ENCODE measurements around the gene ACAT1. TPM values are rescaled to one million over a fixed set of nuclear protein-coding genes. Genes with fewer than 3 reads are reported as not detected.

Gene ACAT1
- polyA plus RNA-seq, 1 of the 3 experiments (the other 2 are of a cell fraction), result 78.8 TPM

DNA sequence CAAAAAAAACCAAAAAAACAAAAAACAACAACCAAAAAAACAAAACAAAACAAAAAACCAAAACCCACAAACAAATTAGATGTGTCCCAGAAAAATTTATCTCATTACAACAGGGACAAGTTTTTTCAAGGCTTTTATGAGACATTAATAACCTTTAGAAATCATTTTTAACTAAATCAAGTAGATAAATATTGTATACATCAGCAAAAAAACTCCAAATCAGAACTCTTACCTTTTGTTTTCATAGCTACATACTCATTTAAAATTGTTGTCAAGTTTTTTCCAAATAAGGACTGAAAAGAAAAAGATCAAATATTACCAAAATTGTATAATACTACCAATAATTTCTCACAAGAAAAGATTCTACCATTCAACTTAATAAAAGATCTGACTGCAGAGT lies 72.4 kb downstream of the ACAT1 start:
- H3K9me3 ChIP-seq, result no peaks in the 10 kb centered on the region
- H3K27ac ChIP-seq (ENCODE audit: low read depth in 2 of 2, low read length in 1 of 2), result no peak overlapping the region
- ChIA-PET CTCF (no interaction called here), POLR2A (no interaction called here)
- DNase-seq, result no peak
- no peak overlapping the region for H2AFZ ChIP-seq (ENCODE audit: low read depth)
- H3K4me1 ChIP-seq (ENCODE audit: control insufficient read depth in 1 of 2, insufficient read depth in 2 of 2, low read depth in 1 of 2, low read length in 1 of 2), result no peaks in the 10 kb centered on the region
- H3K4me3 ChIP-seq (ENCODE audit: low read depth in 2 of 2, low read length in 1 of 2), result no peak overlapping the region
- no peaks in the 10 kb centered on the region for H3K27me3 ChIP-seq (ENCODE audit: insufficient read depth)
- H3K9ac ChIP-seq, result no peak overlapping the region
- H3K9me2 ChIP-seq, result no peaks in the 10 kb centered on the region
- no peaks in the 10 kb centered on the region for H4K20me1 ChIP-seq (ENCODE audit: insufficient read depth)
- TF ChIP-seq MEF2A (IDR thresholded peaks at IDR 0.05; ENCODE audit: borderline replicate concordance, low read depth) (no peak), TEAD4 (IDR thresholded peaks at IDR 0.05; ENCODE audit: borderline replicate concordance, insufficient read depth) (no peak), MXI1 (IDR thresholded peaks at IDR 0.05; ENCODE audit: low read depth, low read length) (no peak), YY1 (IDR thresholded peaks at IDR 0.05; ENCODE audit: low read depth) (no peak), EZH2phosphoT487 (IDR thresholded peaks at IDR 0.05; ENCODE audit: borderline replicate concordance, low read depth) (no peak), CHD2 (IDR thresholded peaks at IDR 0.05; ENCODE audit: low read length, partially characterized antibody) (no peak), NFIC (IDR thresholded peaks at IDR 0.05; ENCODE audit: borderline replicate concordance) (no peak), USF2 (IDR thresholded peaks at IDR 0.05; ENCODE audit: borderline replicate concordance, low read depth, low read length) (no peak), REST (IDR thresholded peaks at IDR 0.05; ENCODE audit: low read depth, low read length) (no peak), GATA2 (CRISPR knock-in tag; IDR thresholded peaks at IDR 0.05) (no peak), FOSL2 (IDR thresholded peaks at IDR 0.05; ENCODE audit: borderline replicate concordance, low read depth) (no peak)
- H3K4me2 ChIP-seq, result no peak overlapping the region
- H3K79me2 ChIP-seq (ENCODE audit: insufficient read depth), result peaks cover 10% of the 10 kb centered on the region; the same call in 1 of the 2 replicates
- no peaks in the 10 kb centered on the region for H3F3A ChIP-seq (replicated peaks; ENCODE audit: insufficient read depth)
- H3K36me3 ChIP-seq (replicated peaks in 1 of 2; ENCODE audit: control insufficient read depth in 1 of 2, insufficient read depth in 2 of 2, low read length in 1 of 2), result peaks cover 45 to 52% of the 10 kb centered on the region in 2 experiments

- no peaks in the 10 kb centered on the region for H3K27me3 ChIP-seq (ENCODE audit: insufficient read depth)
- no peaks in the 10 kb centered on the region for H3K9me2 ChIP-seq
- no peaks in the 10 kb centered on the region for H4K20me1 ChIP-seq (ENCODE audit: insufficient read depth)
- TF ChIP-seq NFIC (IDR thresholded peaks at IDR 0.05; ENCODE audit: borderline replicate concordance) (no peak), NRF1 (IDR thresholded peaks at IDR 0.05; ENCODE audit: low read depth, low read length) (no peak), TCF12 (IDR thresholded peaks at IDR 0.05) (no peak), FOXJ3 (CRISPR knock-in tag; IDR thresholded peaks at IDR 0.05) (no peak), USF1 (IDR thresholded peaks at IDR 0.05; ENCODE audit: borderline replicate concordance, low read depth) (no peak), USF2 (IDR thresholded peaks at IDR 0.05; ENCODE audit: borderline replicate concordance, low read depth, low read length) (no peak), FOXM1 (IDR thresholded peaks at IDR 0.05; ENCODE audit: low read depth) (no peak), RFX5 (IDR thresholded peaks at IDR 0.05; ENCODE audit: low read length) (no peak), RXRA (IDR thresholded peaks at IDR 0.05; ENCODE audit: borderline replicate concordance, low read depth) (no peak), PBX3 (IDR thresholded peaks at IDR 0.05) (no peak), RAD21 (IDR thresholded peaks at IDR 0.05; ENCODE audit: low read length) (no peak), EZH2phosphoT487 (IDR thresholded peaks at IDR 0.05; ENCODE audit: borderline replicate concordance, low read depth) (no peak), RCOR1 (IDR thresholded peaks at IDR 0.05; ENCODE audit: low read length) (no peak)
- H3K9me3 ChIP-seq, result no peaks in the 10 kb centered on the region
- 94% methylated on average over 3 of the region's 3 CpGs for WGBS (ENCODE audit: low lambda C conversion rate)
- H3K4me1 ChIP-seq (ENCODE audit: control insufficient read depth in 1 of 2, insufficient read depth in 2 of 2, low read depth in 1 of 2, low read length in 1 of 2), result no peaks in the 10 kb centered on the region
- no peak overlapping the region for H3K27ac ChIP-seq (ENCODE audit: low read depth in 2 of 2, low read length in 1 of 2)
- H3F3A ChIP-seq (replicated peaks; ENCODE audit: insufficient read depth), result no peaks in the 10 kb centered on the region
- H3K4me2 ChIP-seq, result no peak overlapping the region
- peaks cover 18% of the 10 kb centered on the region for H3K79me2 ChIP-seq (ENCODE audit: insufficient read depth)
- peaks cover 35 to 38% of the 10 kb centered on the region in 2 experiments for H3K36me3 ChIP-seq (replicated peaks in 1 of 2; ENCODE audit: control insufficient read depth in 1 of 2, insufficient read depth in 2 of 2, low read length in 1 of 2)
- CTCF ChIA-PET, result no interaction called here
- H3K4me3 ChIP-seq (ENCODE audit: low read depth in 2 of 2, low read length in 1 of 2), result no peak overlapping the region
- no peak for DNase-seq
- H2AFZ ChIP-seq (ENCODE audit: low read depth), result no peak overlapping the region
- POLR2A ChIA-PET, result no interaction called here
- H3K9ac ChIP-seq, result no peak overlapping the region
Observed at GRCh38 chr11:108196901-108197300, 75.5 kb downstream of the ACAT1 start.
